ENCODE results near the gene KLHL6.

The KLHL6 gene

GRCh38 chr3:183564046-183564445 lies 8.5 kb upstream of the KLHL6 start:
- FAIRE-seq (no peak), DNase-seq (ENCODE audit: low spot score) (no peak)

DNA sequence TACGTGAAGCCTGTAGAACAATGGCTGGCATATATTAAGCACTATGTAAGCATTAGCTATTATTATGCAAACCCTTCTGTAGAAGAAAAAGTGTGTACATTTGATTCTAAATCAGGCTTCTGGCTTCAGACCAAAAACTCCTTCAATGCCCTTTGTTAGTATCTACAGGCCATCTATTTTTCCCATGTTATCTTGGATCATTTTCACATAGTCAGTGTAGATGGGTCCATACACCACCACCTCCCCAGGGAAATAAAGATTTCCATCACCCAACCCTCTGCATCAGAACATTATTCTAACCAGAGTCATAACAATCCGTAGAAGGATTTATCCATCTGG lies 8.0 kb upstream of the KLHL6 start:
- DNase-seq (ENCODE audit: low spot score) (no peak), FAIRE-seq (no peak)

DNA sequence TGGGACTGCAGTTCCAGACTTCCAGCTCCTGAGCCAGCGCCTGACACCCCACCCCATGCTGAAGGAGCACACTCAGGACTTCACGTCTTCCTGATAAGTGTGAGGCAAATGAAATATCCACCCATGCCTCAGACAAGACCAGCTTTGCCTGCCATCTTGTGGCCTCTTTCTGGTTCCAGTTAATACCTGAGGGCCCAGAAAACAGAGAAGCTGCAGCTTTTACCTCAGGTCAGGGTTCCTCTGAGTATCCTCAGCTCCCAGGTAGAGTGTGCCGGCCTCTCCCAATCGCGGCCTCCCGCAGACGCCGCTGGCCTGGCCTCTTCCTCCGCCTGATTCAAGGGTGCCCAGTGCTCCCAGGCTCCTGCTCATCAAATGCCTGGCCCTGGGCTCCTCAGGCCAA lies 5.1 kb upstream of the KLHL6 start:
- FAIRE-seq (no peak), DNase-seq (ENCODE audit: low spot score) (no peak)

GRCh38 chr3:183558495-183558894 lies 3.0 kb upstream of the KLHL6 start:
- no peak for FAIRE-seq
- no peak for DNase-seq (ENCODE audit: low spot score)

DNA sequence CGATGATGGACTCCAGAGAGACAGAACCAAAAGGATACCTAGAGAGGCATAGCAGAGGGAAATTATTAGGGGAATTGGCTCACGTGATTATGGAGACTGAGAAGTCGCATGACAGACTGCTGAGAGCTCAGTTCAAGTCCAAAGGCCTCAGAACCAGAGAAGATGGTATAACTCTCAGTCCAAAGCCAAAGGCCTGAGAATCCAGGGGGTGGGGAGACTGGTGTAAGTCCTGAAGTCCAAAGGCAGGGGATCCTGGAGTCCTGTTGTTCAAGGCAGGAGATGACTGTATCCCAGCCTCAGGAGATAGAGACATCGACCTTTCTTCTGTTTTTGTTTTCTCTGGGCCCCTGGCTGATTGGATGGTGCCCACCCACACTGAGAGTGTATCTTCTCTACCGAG lies 1.2 kb upstream of the KLHL6 start:
- no peak for FAIRE-seq
- no peak for DNase-seq (ENCODE audit: low spot score)

DNA sequence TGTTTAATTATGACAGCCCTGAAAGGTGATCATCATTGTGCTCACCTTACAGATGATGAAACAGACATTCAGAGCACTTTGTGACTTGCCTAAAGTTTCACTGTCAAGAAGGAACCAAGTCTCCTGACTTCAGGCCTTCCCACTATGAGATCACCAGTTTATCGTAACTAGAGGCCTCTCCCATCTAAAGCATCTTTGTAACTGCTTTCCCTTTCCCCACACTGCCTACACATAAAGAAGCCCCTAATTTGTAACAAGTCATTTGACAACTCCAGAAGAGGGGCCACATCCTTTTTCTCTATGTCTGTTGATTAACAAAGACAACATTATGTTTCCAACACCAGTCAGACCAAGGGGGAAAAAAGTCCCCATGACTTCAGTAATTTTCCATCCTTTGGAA lies 1.1 kb downstream of the KLHL6 start:
- DNase-seq (ENCODE audit: low spot score) (no peak), FAIRE-seq (no peak)

DNA sequence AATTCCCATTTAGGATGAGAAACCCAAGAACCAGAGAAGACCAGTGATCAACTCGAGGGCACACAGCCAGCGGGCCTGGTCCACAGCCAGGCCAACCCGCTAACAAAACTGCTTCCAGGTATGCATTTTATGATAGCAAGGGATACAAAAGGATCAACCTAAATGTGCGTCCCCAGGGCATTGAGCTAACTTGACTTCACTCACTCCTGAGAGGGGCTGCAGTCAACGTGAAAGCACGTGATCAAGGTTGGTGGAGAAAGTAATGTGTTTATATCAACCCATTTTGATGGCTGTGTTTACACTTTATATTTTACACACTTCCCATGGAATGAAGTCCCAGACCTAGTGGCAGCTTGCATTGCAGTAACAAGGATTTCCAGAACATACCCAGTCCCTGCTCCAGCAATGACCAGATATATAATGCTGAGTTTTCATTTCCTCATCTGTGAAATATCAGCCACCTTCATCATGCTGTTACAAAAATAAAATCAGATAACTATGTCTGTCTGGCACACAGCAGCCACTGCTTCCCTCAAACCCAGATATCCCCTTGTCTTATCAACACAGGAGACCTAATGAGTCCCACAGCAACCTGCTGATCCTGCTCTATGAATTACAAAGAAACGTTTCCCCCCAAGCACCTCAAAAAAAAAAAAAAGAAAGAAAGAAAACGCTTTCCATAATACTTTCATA lies 2.0 kb downstream of the KLHL6 start:
- FAIRE-seq = no peak
- DNase-seq (ENCODE audit: low spot score) = no peak

GRCh38 chr3:183551930-183552329 lies 3.6 kb downstream of the KLHL6 start:
- DNase-seq (ENCODE audit: low spot score) = no peak
- FAIRE-seq = no peak

GRCh38 chr3:183548262-183548769 lies 7.2 kb downstream of the KLHL6 start:
- FAIRE-seq (no peak), DNase-seq (ENCODE audit: low spot score) (peak; percentile 93)

- FAIRE-seq = no peak
- no peak for DNase-seq (ENCODE audit: low spot score)
These were observed 8.9 kb downstream of the KLHL6 start for GRCh38 chr3:183546625-183547024.

GRCh38 chr3:183545708-183546107 lies 9.8 kb downstream of the KLHL6 start:
- FAIRE-seq (peak; percentile 84), DNase-seq (ENCODE audit: low spot score) (no peak)

- no peak for FAIRE-seq
- DNase-seq (ENCODE audit: low spot score) = no peak
These were observed 13.2 kb downstream of the KLHL6 start for GRCh38 chr3:183542355-183542754.

DNA sequence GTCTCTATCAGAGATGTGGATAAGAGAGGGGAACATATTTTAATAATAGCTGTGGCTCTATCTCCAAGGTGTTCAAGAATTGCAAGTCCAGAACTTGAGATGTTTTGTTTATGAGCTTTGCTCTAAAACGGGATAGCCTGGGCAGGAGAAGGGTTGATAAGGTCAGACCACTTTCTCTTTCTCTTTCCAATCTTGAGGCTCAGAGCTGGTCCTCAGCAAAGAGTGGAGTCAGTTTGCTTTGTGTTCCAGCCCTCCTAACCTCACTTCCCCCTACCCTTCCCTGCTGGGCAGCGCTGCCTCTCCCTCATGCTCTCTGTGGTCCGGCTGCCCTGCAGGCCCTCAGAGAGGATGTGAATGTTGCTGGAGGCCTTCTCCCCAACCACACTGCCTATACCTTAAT lies 13.8 kb downstream of the KLHL6 start:
- no peak for DNase-seq (ENCODE audit: low spot score)
- FAIRE-seq = no peak

DNA sequence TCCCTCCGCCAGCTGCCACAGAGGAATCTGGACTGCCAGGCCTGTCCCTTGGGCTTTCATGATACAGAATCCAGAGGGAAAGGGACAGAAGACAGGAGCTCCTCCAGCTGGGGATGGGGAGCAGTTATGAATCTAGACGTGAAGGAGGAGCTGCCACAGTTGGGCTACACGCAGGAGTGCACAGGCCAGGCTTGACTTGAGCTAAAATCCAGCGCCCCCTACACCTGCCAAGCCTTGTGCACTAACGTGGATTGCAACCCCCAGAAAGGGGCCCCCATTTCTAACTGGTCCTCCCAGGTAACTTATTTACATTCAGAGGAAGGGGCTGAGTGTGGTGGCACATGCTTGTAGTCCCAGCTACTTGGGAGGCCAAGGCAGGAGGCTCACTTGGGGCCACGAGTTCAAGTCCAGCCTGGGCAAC lies 14.3 kb downstream of the KLHL6 start:
- FAIRE-seq (no peak), DNase-seq (ENCODE audit: low spot score) (no peak)

DNA sequence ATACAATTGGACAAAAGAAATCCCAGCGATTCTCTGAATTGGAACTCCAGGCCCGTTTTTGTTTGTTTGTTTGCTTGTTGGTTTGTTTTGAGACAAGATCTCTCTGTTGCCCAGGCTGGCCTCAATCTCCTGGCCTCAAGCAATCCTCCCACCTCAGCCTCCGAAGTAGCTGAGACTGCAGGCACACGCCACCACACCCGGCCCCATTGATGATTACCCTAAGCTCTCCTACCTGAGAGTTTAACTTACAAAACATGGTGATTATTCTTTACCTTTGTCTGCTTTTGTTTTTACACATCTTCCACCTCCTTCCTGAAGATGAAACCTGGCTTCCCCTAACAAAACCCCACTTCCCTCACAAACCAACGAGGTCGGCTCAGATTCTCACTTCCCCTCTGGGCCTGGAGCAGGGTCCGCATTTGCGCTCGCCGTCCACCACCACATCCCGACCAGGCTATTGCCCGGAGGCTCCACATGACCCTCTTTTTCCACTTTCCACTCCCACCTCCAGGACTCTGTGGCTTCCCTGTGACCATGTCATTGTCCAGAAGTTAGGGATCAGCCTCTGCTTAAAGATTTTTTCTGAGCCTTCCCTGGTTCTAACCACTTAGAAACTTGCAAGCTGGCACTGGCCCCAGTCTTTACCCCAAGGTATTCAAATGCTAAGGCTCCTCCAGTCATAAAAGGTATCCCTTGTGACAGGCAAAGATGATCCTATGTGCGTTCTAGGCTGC lies 14.8 kb downstream of the KLHL6 start:
- FAIRE-seq (no peak), DNase-seq (ENCODE audit: low spot score) (no peak)

DNA sequence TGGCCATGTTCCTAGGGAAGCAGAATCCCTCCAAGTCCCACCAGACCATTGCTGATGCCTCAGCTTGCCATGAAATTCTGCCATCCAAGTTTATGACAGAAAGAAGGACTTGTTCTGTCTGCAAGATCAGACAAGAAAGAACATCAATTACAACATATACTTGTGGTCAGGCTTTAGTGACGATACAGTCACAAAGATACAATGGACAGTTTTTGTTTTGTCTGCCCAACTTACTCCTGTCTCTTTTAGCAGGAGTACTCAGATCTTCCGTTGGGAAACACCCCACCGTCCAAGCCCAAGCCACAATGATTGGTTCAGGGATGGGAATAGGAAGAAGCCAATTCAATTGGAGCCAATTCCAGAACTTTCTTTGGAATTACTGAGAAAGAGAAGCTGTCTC lies 15.7 kb downstream of the KLHL6 start:
- DNase-seq (ENCODE audit: low spot score) = no peak
- FAIRE-seq = no peak

GRCh38 chr3:183538486-183538885 lies 17.0 kb downstream of the KLHL6 start:
- no peak for DNase-seq (ENCODE audit: low spot score)
- no peak for FAIRE-seq

DNA sequence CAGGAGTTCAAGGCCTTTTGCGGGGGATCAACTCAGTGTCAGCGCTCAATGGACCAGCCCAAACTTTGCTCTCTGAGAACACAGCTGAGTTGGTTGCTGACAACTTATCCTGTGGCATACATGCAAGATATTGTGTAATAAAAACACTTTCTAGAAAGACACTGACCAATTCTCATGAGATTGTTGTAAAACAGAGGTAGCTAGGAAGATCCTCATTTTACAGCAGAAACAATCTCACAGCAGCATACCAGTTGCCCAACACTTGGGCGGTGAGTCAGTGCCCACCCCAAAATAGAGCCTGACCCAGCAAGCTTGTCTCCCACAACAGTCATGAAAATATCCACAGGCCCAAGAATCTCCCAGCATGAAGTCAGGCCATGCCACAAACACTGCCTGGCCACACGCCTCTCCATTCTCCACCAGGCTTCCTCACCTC lies 18.2 kb downstream of the KLHL6 start:
- FAIRE-seq = no peak
- DNase-seq (ENCODE audit: low spot score) = no peak

- FAIRE-seq (no peak), DNase-seq (ENCODE audit: low spot score) (no peak)
These were observed 19.1 kb downstream of the KLHL6 start for GRCh38 chr3:183536238-183536880.

DNA sequence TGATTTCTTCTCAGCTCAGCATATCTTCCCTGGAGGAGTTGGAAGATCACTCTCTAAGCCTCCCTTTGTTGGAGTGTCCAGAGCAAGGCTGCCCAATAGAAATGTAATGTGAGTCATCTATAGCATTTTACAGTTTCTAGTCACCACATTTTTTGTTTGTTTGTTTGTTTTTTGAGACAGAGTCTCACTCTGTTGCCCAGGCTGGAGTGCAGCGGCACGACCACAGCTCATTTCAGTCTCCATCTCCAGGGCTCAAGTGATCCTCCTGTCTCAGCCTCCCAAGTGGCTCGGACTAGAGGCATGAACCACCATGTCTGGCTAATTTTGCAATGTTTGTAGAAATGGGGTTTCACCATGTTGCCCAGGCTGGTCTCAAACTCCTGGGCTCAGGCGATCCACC lies 21.3 kb downstream of the KLHL6 start:
- no peak for FAIRE-seq
- DNase-seq (ENCODE audit: low spot score) = no peak

DNA sequence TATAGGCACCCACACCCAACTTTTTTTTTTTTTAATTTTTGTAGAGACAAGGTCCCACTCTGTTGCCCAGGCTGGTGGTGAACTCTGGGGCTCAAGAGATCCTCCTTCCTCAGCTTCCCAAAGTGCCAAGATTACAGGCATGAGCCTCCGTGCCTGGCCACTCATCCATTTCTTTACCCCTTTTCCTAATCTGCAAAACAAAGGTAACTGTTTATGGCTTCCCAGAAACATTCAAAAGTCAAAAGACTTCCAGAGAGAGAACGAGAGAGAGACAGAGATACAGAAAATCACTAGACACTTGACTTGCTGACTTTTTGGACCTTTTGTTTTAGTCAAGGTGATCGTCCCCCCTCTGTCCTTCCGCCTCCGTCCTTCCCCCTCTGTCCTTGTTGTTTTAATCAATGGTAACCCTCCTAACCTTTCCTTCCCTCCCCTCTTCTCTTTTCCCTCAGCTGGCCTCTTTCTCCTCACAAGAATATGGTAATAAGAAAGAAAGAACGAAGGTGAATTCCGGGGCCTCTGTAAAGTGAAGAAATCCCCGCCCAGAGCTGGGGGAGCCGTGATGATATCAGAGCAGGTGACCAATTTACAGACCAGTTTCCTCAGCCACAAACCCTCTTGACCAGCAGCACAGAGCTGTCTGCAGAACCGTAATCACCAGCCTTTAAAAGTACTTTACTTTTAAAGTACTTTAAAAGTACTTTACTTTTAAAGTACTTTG lies 21.9 kb downstream of the KLHL6 start:
- FAIRE-seq (no peak), DNase-seq (ENCODE audit: low spot score) (no peak)

Data from urothelium cell line (cell line).